ENCODE results near the gene EFCAB3. TPM values are rescaled to one million over a fixed set of nuclear protein-coding genes. Genes with fewer than 3 reads are reported as not detected.
"Not testable (repeated sequence)": the region's sequence is repeated elsewhere in the genome, so short reads cannot be mapped to it uniquely, and the experiment has no call there.

Gene EFCAB3
- polyA plus RNA-seq, 1 donor, result 0.30 TPM

- not testable (repeated sequence) for DNase-seq (ENCODE audit: low read depth)
These were observed 84.1 kb downstream of the EFCAB3 start for GRCh38 chr17:62464422-62464821.

GRCh38 chr17:62465271-62465670, 84.9 kb downstream of the EFCAB3 start:
- not testable (repeated sequence) for DNase-seq (ENCODE audit: low read depth)

Other genes with a start within 250 kb of the EFCAB3 start
- 16.6 TPM for gene METTL2A, start 43.3 kb downstream of the EFCAB3 start, polyA plus RNA-seq (ENCODE audit: insufficient read length)
- gene TLK2, start 98.3 kb downstream of the EFCAB3 start, polyA plus RNA-seq (ENCODE audit: insufficient read length), result 48.8 TPM
- gene MRC2, start 247.1 kb downstream of the EFCAB3 start, polyA plus RNA-seq (ENCODE audit: insufficient read length), result 136 TPM

Data from forelimb muscle (tissue), 1 donor.